ENCODE measurements around the gene CLSTN2. TPM values are rescaled to one million over a fixed set of nuclear protein-coding genes. Genes with fewer than 3 reads are reported as not detected.
"Not testable (repeated sequence)": the region's sequence is repeated elsewhere in the genome, so short reads cannot be mapped to it uniquely, and the experiment has no call there.

The CLSTN2 gene
- total and polyA plus RNA-seq, 4 donors = 0.09 to 2.2 (median 0.55) TPM

GRCh38 chr3:140421884-140422283 lies 486.9 kb downstream of the CLSTN2 start:
- no peak for TF ChIP-seq HNF4G (IDR thresholded peaks at IDR 0.05)
- TF ChIP-seq RAD21 (IDR thresholded peaks at IDR 0.05) = no peak
- TF ChIP-seq NR2F2 (IDR thresholded peaks at IDR 0.05) = no peak
- TF ChIP-seq FOXA2 (IDR thresholded peaks at IDR 0.05) = no peak
- no peak for TF ChIP-seq ZBTB33 (IDR thresholded peaks at IDR 0.05)
- no peak for TF ChIP-seq TAF1 (conservative IDR thresholded peaks at IDR 0.05)
- no peak for TF ChIP-seq EGR1 (IDR thresholded peaks at IDR 0.05; ENCODE audit: low read depth in 2 of 2)
- TF ChIP-seq SP1 (IDR thresholded peaks at IDR 0.05) = no peak
- no peak for TF ChIP-seq FOXA1 (IDR thresholded peaks at IDR 0.05)
- no peak for TF ChIP-seq REST (IDR thresholded peaks at IDR 0.05)
- no peak for TF ChIP-seq MAX (IDR thresholded peaks at IDR 0.05)
- no peaks in the 10 kb centered on the region for H3K36me3 ChIP-seq (ENCODE audit: control insufficient read depth in 4 of 4, insufficient read depth in 3 of 4, low read depth in 1 of 4, low read length in 3 of 4)
- 89% methylated on average over 1 of the region's 1 CpG for WGBS
- DNase-seq (ENCODE audit: low spot score) = no peak
- H3K27me3 ChIP-seq (ENCODE audit: control insufficient read depth in 4 of 4, insufficient read depth in 4 of 4, low read length in 3 of 4) = no peaks in the 10 kb centered on the region
- H3K4me3 ChIP-seq (ENCODE audit: low read depth in 1 of 3, low read length in 3 of 3) = no peak overlapping the region
- no peak overlapping the region for H3K9ac ChIP-seq (ENCODE audit: low read depth in 1 of 2, low read length in 2 of 2)
- no peak overlapping the region for H3K27ac ChIP-seq (ENCODE audit: low read depth in 1 of 2, low read length in 2 of 2)
- peaks cover 0 to 2% (median under 1%) of the 10 kb centered on the region in 4 donors for H3K4me1 ChIP-seq (ENCODE audit: control insufficient read depth in 4 of 4, insufficient read depth in 4 of 4, low read length in 3 of 4)
- no peaks in the 10 kb centered on the region for H3K9me3 ChIP-seq (ENCODE audit: control insufficient read depth in 4 of 4, low read length in 3 of 4)

- 96% methylated on average over 4 of the region's 4 CpGs for WGBS
- Histone ChIP-seq H3K4me1 (ENCODE audit: control insufficient read depth in 4 of 4, insufficient read depth in 4 of 4, low read length in 3 of 4) (no peaks in the 10 kb centered on the region), H3K27ac (ENCODE audit: low read depth in 1 of 2, low read length in 2 of 2) (no peak overlapping the region), H3K27me3 (ENCODE audit: control insufficient read depth in 4 of 4, insufficient read depth in 4 of 4, low read length in 3 of 4) (no peaks in the 10 kb centered on the region), H3K9ac (ENCODE audit: low read depth in 1 of 2, low read length in 2 of 2) (no peak overlapping the region), H3K9me3 (ENCODE audit: control insufficient read depth in 4 of 4, low read length in 3 of 4) (no peaks in the 10 kb centered on the region), H3K4me3 (ENCODE audit: low read depth in 1 of 3, low read length in 3 of 3) (no peak overlapping the region), H3K36me3 (ENCODE audit: control insufficient read depth in 4 of 4, insufficient read depth in 3 of 4, low read depth in 1 of 4, low read length in 3 of 4) (no peaks in the 10 kb centered on the region)
- DNase-seq (ENCODE audit: low spot score) = no peak
- TF ChIP-seq NR2F2 (IDR thresholded peaks at IDR 0.05) (no peak), HNF4A (conservative IDR thresholded peaks at IDR 0.05) (no peak), GABPA (IDR thresholded peaks at IDR 0.05 in 1 of 2, conservative IDR thresholded peaks at IDR 0.05 in 1 of 2) (no peak), CTCF (IDR thresholded peaks at IDR 0.05; ENCODE audit: low read depth, low read length, missing input control) (no peak)
Observed at GRCh38 chr3:140423146-140423545, 488.2 kb downstream of the CLSTN2 start.

- H3K4me1 ChIP-seq (ENCODE audit: control insufficient read depth in 4 of 4, insufficient read depth in 4 of 4, low read length in 3 of 4); H3K36me3 ChIP-seq (ENCODE audit: control insufficient read depth in 4 of 4, insufficient read depth in 3 of 4, low read depth in 1 of 4, low read length in 3 of 4): not testable (repeated sequence)
- 64% methylated on average over 2 of the region's 2 CpGs for WGBS
Observed at GRCh38 chr3:140423574-140423973, 488.6 kb downstream of the CLSTN2 start.

More at GRCh38 chr3:140423574-140423973, 488.6 kb downstream of the CLSTN2 start:
- not testable (repeated sequence) for H3K4me3 ChIP-seq (ENCODE audit: low read depth in 1 of 3, low read length in 3 of 3); H3K27me3 ChIP-seq (ENCODE audit: control insufficient read depth in 4 of 4, insufficient read depth in 4 of 4, low read length in 3 of 4); DNase-seq (ENCODE audit: low spot score); H3K9ac ChIP-seq (ENCODE audit: low read depth in 1 of 2, low read length in 2 of 2); H3K27ac ChIP-seq (ENCODE audit: low read depth in 1 of 2, low read length in 2 of 2); H3K9me3 ChIP-seq (ENCODE audit: control insufficient read depth in 4 of 4, low read length in 3 of 4)
